Measurements from ENCODE around the gene TGM6. TPM values are rescaled to one million over a fixed set of nuclear protein-coding genes. Genes with fewer than 3 reads are reported as not detected.

The TGM6 gene
- total RNA-seq, 1 experiment from 2014 or later = not detected

DNA sequence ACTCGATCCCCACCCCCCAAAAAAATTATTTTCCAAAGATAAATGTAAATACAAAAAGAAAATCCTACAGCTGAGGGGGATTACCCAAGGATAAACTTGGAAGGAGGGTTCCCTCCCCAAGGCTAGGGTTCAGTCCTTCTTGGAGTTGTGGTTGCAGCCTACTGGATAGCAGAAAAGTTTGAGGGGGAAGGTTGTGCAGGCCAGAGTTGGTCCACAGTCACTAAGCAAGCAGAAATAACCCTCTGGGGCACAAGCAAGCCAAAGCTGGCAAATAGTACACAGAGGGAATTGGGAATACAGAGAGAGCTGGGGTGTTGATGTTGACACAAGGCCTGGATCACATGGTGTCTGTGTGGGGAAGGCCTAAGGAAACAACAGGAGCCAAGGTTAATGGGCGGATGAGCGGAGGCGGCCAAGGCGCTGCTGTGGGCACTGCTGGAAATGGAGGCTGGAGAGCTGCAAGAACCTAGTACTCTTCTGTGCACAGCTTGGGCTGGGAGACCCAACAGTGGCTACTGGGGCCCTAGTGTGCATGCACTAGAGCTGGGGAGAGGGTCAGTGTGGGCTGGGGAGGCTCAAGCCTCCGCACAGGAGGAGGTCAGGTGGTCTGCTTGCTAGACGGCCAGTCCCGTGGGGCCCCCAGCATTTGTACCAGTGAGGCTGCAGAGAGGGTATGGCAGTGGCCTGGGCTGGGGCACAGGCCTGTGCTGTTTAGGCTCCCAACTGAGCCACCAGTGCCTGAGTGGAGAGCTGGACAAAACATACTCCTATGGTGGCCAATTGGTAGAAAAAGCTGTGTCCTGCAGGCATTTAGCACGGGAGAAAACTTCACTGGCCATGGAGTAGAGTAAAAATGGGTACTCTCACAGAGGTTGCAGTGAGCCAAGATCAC, 95.4 kb downstream of the TGM6 start:
- Mint-ChIP-seq H3K27ac (no peak overlapping the region), H3K36me3 (ENCODE audit: insufficient read depth in 1 of 3, low read depth in 3 of 3) (no peaks in the 10 kb centered on the region; a peak in 1 of 7 replicates), H3K4me3 (no peak overlapping the region), H3K9me3 (no peaks in the 10 kb centered on the region), H3K4me1 (peaks cover 7 to 8% of the 10 kb centered on the region in 2 experiments), H3K27me3 (ENCODE audit: low read depth) (peaks cover 10% of the 10 kb centered on the region)
- H3K4ac ChIP-seq (ENCODE audit: low read depth, low read length) = no peak overlapping the region
- no peaks in the 10 kb centered on the region for H3K9me3 ChIP-seq (ENCODE audit: control insufficient read depth, low read depth, low read length)
- WGBS (ENCODE audit: extremely low coverage, insufficient read length, low lambda C conversion rate) = no CpG with 5 or more reads among the region's 9 CpGs
- no peaks in the 10 kb centered on the region for H3K79me2 ChIP-seq (ENCODE audit: insufficient read depth, low read length)
- H3K4me2 ChIP-seq (ENCODE audit: insufficient read depth, insufficient read length, low read length) = no peak overlapping the region
- H2AFZ ChIP-seq (ENCODE audit: low read length) = no peak overlapping the region
- H4K8ac ChIP-seq (replicated peaks; ENCODE audit: insufficient read length, low read depth, low read length) = no peak overlapping the region
- H3K14ac ChIP-seq (ENCODE audit: insufficient read depth, low read length) = no peak overlapping the region
- no peak overlapping the region for H4K91ac ChIP-seq (ENCODE audit: insufficient read length, low read depth, low read length)
- H3K23me2 ChIP-seq (ENCODE audit: insufficient read length, low read depth, low read length, poor library complexity, severe bottlenecking) = peaks cover under 1% of the 10 kb centered on the region
- H2BK20ac ChIP-seq (ENCODE audit: low read depth, low read length, poor library complexity, severe bottlenecking) = no peak overlapping the region
- no peaks in the 10 kb centered on the region; the same call in 1 of the 2 replicates for H3K4me1 ChIP-seq (ENCODE audit: insufficient read depth, low read length)
- no peaks in the 10 kb centered on the region for H4K20me1 ChIP-seq (ENCODE audit: control insufficient read depth, insufficient read depth, insufficient read length)
- DNase-seq = no peak
- TF ChIP-seq CTCF (conservative IDR thresholded peaks at IDR 0.05) = no peak
- no peak overlapping the region for H3K23ac ChIP-seq (ENCODE audit: insufficient read length, low read depth, low read length)
- H4K5ac ChIP-seq (ENCODE audit: insufficient read length, low read depth, low read length) = no peak overlapping the region
- H3K56ac ChIP-seq (ENCODE audit: insufficient read length, low read depth, low read length) = no peak overlapping the region
- no peak overlapping the region for H2BK12ac ChIP-seq (ENCODE audit: insufficient read length, low read depth, low read length)
- H2BK15ac ChIP-seq (ENCODE audit: low read depth, low read length) = no peak overlapping the region
- no peak overlapping the region for H2AK5ac ChIP-seq (ENCODE audit: insufficient read length, low read length)
- no peak overlapping the region for H3K9ac ChIP-seq (ENCODE audit: extremely low read depth, insufficient read length, low read length)
- no peak overlapping the region for H3T11ph ChIP-seq (ENCODE audit: low read length)
- no peaks in the 10 kb centered on the region for H3K79me1 ChIP-seq (ENCODE audit: insufficient read depth, low read depth, low read length, poor library complexity, severe bottlenecking)
- H3K18ac ChIP-seq (ENCODE audit: insufficient read length, low read depth, low read length) = no peak overlapping the region
- no peaks in the 10 kb centered on the region for H3K27me3 ChIP-seq (ENCODE audit: insufficient read depth, low read length)
- H3K27ac ChIP-seq (ENCODE audit: insufficient read length, low read depth, low read length) = no peak overlapping the region
- H2BK120ac ChIP-seq (ENCODE audit: low read depth, low read length, poor library complexity, severe bottlenecking) = no peak overlapping the region
- no peak overlapping the region for H2BK5ac ChIP-seq (ENCODE audit: insufficient read length, low read length)

All from H9 (cell line).